Measurements from ENCODE around the gene HAPLN2.
A peak's percentile ranks its signal among the peaks of the same experiment; 100 is the strongest.
"Not testable (repeated sequence)": the region's sequence is repeated elsewhere in the genome, so short reads cannot be mapped to it uniquely, and the experiment has no call there.

The HAPLN2 gene

DNA sequence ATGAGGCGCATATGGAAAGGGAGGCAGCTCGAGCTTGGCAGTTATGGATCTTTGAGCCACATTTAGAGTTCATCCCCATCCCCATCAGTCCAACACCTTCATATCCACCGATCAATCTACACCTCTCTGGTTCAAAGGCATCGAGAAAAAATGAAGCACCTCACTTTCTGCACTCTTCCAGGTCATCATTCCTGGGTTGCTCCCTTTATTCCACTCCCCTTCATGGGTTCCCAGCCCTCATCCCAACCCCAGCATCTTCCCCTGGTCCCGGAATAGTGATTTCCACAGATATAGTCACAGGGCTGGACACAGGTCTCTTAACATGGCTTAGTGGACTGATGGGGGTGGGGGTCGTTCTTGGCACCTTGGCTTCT is 354 bp downstream of the HAPLN2 start:
- no peak for DNase-seq (ENCODE audit: low read depth in 2 of 2)

DNA sequence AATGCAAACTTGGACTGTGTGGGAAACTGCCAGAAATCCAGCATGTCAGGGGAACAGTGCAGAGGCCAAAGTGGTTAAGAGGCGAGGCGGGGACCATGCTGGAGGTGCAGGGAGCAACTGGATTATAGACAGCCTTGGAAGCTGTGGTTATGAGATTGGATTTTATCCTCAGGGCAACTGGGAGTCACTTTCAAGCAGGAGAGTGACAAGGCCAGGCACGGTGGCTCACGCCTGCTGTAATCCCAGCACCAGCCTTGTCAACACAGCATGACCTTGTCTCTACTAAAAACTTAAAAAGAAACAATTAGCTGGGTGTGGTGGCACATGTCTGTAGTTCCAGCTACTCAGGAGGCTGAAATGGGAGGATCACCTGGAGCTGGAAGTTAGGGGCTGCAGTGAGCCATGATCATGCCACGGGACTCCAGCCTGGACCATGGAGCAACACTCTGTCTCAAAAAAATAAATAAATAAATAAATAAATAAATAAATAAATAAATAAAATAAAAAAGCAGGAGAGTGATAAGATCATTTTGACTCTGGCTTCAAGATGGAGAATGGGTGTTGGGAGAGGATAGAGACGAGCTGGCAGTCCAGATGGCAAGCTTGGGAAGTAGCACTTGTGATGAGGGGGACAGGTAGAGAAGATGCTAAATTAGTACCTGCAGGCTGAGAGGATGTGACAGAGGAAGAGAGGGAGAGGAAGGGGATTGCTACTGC is 3.5 kb downstream of the HAPLN2 start:
- DNase-seq (ENCODE audit: low read depth in 2 of 2) = no peak

- DNase-seq (ENCODE audit: low read depth in 2 of 2) = no peak
Measured at GRCh38 chr1:156623946-156624813, 5.0 kb downstream of the HAPLN2 start.

- DNase-seq (ENCODE audit: low read depth in 2 of 2) = no peak
Measured at GRCh38 chr1:156624814-156625435, 5.7 kb downstream of the HAPLN2 start.

DNA sequence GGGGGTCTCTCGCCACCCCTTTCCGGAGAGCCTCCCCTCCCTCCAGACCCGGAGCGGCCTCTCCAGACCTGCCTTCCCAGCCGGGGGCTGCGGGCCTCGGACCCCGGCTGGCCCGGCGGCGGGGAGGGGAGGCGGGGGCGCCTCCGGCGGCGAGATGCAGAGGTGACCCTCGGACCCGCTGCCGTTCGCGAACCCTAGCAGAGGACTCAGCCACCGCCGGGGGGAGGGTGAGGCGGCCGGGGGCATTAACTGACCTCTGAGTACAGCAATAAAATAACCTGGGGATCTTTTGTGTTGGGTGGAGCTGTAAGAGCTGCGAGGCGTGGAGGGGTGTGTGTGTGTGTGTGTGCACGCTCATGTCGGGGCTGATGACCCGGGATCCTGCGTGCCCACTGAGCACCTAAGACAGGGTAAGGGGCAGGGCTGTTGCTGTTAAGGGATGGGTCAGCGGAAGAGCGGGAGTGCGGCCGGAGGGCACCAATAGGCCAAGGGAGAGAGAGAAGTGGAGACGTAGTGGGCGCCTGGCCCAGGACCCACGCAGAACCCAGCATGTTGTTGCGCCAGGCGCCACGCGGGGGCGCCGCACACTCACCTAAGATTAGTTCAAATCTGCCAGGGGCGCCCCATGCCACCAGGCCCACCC is 6.3 kb downstream of the HAPLN2 start:
- peak; percentile 30 to 57 for DNase-seq (ENCODE audit: low read depth in 2 of 2)

DNA sequence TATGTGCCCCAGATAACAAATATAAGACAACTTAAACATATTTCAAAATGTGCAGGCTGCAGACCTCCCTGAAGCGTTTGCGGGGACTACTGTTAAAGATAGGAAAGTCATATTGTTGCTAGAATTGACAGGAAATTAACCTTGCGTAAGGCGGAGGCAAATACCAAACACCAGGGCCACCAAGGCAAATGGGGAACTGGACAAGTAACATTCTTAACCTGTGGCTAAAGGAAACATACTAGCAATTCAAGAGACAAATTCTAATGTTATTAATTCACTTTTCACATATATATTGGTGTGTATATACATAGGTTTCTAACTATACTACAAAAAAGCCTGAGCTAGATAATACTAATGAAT is 6.8 kb downstream of the HAPLN2 start:
- no peak for DNase-seq (ENCODE audit: low read depth in 2 of 2)

DNA sequence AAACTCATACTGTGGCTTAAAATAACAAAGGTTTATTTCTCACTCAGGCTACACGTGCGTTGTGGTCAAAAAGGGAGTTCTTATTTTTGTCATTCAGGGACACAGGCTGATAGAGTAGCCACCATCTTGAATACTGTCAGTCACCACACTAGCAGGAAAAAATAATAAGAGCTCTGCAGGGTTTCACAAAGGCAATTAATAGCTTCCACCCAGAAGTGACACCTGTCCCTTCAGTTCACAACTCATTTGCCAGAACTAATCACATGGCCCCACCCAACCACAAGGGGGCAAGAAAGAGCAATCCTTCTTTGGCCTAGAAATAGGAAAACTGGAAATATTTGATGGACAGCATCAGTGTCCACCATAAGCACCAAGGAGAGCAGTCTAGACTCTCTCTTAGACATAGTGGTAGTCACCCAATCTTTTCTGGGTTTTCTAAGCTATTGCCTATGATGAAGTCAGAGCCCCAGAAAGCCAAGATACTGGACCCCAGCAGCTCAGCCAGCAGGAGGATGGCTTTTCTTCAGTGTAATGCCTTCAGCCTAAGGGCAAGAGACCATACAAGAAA is 8.2 kb downstream of the HAPLN2 start:
- DNase-seq (ENCODE audit: low read depth in 2 of 2) = no peak

DNA sequence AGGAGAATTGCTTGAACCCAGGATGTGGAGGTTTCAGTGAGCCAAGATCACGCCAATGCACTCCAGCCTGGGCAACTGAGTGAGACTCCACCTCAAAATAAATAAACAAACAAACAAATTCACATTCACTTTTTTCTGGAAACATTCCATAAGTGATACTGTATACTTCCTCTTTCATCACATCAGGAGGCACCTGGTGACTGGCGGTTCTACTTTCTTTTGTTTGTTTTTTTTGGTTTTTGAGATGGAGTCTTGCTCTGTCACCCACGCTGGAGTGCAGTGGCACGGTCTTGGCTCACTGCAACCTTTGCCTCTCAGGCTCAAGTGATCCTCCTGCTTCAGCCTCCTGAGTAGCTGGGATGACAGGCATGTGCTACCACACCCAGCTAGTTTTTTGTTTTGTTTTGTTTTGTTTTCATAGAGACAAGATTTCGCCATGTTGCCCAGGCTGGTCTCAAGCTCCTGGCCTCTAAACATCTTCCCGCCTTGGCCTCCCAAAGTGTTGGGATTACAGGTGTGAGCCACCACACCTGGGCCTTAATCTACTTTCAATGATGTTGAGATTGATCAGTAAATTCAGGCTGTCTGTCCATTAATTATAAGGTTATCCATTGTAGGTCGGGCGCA is 10.7 kb downstream of the HAPLN2 start:
- no peak for DNase-seq (ENCODE audit: low read depth in 2 of 2)

DNA sequence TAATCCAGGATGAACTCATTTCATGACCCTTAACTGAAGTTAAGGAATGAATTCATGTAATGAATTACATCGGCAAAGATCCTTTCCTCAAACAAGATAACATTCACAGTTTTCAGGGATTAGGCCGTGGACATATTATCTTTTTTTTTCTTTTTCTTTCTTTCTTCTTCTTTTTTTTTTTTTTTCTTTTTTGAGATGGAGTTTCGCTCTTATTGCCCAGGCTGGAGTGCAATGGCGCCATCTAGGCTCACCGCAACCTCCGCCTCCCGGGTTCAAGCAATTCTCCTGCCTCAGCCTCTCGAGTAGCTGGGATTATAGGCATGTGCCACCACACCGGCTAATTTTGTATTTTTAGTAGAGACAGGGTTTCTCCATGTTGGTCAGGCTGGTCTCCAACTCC is 11.9 kb downstream of the HAPLN2 start:
- not testable (repeated sequence) for DNase-seq (ENCODE audit: low read depth in 2 of 2)

DNA sequence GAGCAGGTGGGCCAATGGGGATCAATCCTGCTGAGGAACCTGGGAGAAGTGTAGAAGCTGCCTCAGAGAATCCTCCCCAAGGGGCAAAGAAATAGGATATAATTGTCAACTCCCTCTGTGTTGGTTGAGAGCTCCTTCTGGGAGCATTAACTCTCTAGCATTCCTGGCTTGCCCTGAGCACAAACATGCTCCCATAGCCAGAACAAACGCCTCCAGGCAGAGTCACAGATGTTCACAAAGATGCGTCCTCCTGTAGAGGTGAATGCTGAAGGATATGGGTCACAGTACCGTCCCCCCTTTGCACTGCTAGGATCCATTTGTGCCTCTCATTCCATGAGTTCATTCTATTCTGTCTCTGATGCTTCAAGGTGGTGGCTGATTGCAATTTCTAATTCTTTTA is 13.1 kb downstream of the HAPLN2 start:
- DNase-seq (ENCODE audit: low read depth in 2 of 2) = no peak

DNA sequence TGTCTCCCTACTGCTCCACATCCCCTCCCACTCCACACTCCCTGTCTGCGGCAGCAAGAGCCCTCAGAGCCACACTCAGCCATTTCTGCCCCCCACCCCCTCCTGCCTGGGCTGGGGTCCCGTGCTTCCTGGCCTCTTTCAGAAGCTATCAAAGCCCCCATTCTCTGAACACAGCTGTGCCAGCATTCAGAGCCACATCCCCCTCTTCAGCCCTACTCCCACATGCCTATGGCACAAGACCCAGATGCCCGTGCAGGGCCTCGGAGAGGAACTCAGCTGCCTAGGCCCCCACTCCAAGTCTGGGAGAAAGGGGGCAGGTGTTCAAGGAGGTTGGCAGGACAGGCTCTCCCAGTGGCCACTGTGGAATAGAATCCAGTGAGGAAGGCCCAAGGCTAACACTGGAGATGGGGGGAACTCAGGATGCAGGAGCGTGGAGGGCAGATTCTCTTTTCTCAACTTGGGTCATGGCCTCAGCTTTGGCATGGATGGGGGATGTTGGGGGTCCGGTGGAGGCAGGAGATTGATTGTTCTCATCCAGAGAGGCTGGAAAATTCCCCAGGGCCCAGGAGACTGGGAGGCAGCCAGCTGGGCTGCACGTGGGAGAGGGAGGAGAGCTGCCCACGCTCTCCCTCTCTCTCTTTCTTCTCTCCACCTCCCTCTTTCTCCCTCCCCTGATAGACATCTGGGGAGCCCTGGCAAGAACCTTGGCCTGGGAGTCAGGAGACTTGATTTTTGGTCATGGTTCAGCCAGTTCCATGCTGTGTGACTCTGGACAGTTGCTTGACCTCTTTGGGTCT is 19.2 kb downstream of the HAPLN2 start:
- DNase-seq (ENCODE audit: low read depth in 2 of 2) = no peak

DNA sequence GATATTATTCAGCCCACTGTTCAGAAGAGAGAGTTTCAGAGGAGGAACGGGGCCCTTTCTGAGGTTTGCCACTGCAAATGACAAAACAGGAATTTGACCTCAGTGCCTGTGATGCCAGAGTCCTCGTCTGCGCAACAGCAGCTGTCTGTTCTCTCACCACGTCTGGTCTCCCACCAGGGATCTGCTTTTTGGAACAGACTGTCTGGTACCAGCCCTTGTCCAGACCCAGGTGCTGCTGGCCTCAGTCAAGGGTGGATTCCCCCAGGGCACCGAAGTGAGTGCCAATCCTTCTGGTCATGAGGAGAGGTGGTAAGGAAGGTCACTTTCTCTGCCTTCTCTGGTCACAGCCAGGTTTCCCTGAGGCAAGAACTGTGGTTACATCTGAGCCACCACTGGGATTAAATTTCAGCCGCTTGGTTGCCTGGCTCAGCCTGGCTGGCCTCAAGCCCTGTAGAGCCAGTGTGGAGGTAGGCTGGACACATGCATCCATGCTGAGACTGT is 20.4 kb downstream of the HAPLN2 start:
- no peak for DNase-seq (ENCODE audit: low read depth in 2 of 2)

- DNase-seq (ENCODE audit: low read depth in 2 of 2) = no peak
Measured at GRCh38 chr1:156640842-156641706, 21.9 kb downstream of the HAPLN2 start.

DNA sequence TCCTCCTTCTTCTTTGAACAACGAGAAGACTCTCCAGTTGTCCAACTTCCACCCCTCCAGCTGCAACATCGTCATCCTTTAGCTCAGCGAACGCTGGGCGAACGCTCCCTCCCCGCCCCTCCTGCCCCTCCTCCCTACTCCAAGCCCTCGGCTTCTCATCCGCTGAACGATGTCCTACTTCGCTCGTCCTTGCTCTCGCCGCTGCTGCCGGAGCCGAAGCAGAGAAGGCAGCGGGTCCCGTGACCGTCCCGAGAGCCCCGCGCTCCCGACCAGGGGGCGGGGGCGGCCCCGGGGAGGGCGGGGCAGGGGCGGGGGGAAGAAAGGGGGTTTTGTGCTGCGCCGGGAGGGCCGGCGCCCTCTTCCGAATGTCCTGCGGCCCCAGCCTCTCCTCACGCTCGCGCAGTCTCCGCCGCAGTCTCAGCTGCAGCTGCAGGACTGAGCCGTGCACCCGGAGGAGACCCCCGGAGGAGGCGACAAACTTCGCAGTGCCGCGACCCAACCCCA is 22.6 kb downstream of the HAPLN2 start, which contains the start of gene BCAN:
Gene BCAN, plus strand, starts transcription at position 357 of the 504 bp plus-strand sequence. CDS start 3,938 bp downstream, outside the sequence.
- no peak for DNase-seq (ENCODE audit: low read depth in 2 of 2)

GRCh38 chr1:156642265-156643048 is 23.2 kb downstream of the HAPLN2 start:
- DNase-seq (ENCODE audit: low read depth in 2 of 2) = no peak

DNA sequence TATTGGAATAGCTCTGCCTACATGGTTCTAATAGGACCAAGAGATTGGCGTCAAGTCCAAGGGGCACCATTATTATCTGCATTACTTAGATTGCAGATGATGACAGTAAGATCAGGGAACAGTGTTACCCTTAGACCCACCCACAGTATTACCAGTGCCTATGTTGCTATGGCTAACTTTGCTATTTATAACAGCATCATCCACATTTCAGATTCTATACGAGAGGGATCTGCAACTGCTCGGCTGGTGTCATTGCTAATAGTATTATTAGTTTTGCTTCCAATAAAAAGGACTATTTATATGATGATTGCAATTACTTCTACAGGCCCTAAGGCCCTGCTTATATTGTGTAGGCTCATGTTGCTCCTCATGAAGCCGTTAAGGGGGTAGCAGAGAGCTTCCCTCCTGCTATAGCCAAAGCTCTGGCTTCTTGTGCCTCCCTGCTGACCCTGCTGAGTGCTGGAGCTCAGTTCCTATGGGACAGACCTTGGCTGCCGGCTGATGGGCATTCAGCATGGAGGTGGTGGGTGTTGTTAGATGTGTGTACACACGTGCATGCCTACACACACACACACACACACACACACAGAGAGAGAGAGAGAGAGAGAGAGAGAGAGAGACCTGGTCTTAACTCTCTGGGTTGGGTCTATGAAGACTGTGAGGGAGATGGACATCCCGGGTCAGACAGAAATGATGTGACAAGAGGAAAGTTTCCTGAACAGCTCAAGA is 24.0 kb downstream of the HAPLN2 start:
- no peak for DNase-seq (ENCODE audit: low read depth in 2 of 2)

DNA sequence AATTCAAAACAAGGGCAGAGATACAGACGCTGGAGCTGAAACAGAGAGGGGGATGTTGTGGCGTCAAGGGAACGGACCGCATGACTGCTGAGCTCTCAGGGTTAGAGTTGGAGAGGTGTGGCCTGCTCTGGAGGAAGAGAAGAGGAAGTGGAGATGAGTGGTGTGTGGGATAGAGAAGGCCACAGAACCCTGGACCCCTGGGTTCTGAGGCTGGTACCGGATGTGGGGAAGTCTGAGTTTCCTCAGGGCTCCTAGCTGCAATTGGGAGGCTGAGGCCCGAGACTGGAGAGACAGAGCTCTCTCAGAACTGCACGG is 24.5 kb downstream of the HAPLN2 start:
- DNase-seq (ENCODE audit: low read depth in 2 of 2) = no peak

GRCh38 chr1:156644146-156644545 is 24.9 kb downstream of the HAPLN2 start:
- no peak for DNase-seq (ENCODE audit: low read depth in 2 of 2)
